Bronchial smooth muscle cell (primary cell): ENCODE data around the gene DMKN. TPM values are rescaled to one million over a fixed set of nuclear protein-coding genes. Genes with fewer than 3 reads are reported as not detected.

Source experiments
- total RNA-seq: library from RNA; depleted of rRNA; stranded (reverse); fragments of >200 nt; gene quantifications from 2 replicates; pipeline ENCODE4 v1.2.1, GENCODE V29; 2014

DMKN gene, protein sequence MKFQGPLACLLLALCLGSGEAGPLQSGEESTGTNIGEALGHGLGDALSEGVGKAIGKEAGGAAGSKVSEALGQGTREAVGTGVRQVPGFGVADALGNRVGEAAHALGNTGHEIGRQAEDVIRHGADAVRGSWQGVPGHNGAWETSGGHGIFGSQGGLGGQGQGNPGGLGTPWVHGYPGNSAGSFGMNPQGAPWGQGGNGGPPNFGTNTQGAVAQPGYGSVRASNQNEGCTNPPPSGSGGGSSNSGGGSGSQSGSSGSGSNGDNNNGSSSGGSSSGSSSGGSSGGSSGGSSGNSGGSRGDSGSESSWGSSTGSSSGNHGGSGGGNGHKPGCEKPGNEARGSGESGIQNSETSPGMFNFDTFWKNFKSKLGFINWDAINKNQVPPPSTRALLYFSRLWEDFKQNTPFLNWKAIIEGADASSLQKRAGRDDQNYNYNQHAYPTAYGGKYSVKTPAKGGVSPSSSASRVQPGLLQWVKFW
- total RNA-seq = 6.6 and 8.4 TPM in 2 replicates

DNA sequence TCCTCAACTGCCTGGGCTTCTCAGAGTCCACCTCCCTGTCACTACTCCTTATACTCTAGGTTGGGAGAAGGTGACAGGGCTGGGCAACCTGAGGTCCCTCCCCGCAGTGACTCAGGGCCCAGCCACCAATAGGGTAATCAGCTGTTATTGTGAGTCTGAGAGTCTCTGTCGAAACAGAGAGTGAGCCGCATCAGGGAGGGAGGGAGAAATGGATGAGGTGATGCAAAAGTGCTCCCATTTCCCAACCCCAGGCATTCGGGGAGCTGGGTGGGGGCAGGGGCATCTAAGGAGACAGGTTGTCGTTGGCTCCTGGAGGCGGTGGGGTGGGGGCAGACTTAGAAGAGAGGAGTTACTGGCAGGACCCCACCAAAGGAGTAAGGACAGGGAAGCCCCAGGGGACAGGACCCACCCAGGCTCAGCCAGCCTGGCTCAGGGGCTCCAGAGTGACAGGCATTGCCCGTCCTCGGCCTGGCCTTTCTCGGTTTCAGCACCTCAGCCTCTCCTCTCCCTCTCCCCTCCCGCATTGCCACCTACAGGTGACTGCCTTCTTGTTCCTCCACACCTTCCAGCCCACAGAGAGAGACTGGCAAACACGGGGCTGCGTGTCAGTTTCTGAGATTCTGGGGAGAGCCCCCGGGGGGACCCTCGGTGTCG is at the start of gene DMKN:
Gene DMKN, minus strand, starts transcription at position 22 of the 654 bp plus-strand sequence. CDS start 174 bp downstream, outside the sequence.

DNA sequence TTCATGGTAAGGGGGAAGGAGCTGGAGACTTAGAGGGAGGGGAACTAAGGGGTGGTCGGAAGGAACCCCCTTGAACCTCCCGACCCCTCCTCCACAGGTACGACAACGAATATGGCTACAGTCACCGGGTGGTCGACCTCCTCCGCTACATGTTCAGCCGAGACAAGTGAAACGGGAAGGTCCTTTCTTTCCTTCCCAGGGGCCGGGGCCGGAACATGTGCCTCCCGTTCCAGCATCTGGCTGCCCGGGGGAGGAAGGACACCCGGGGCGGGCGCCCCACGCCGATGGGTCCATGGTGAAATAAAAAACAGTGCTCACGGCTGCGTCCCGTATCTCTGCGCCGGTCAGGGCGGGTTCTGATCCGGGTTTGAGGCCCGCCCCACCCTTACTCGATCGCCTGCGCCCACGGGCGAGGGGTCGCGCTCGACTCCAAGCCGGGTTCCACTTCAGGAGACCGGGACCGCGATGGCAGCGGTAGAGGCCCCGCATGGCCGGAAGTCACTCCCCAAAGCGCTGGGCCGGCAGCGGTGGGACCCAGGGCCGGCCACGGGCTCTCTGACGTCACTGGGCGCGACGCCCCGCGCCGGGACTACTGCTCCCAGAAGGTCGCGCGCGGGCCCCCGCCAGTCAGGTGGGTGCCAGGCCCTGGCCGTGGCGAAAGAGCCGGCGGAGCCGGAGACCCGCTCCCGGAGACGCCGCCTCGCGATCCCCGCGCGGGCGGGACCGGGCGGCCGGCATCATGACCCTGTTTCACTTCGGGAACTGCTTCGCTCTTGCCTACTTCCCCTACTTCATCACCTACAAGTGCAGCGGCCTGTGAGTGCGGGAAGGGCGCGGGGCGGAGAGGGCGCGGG is 31.8 kb upstream of the DMKN start, which contains the start of gene TMEM147:
Gene TMEM147, plus strand, starts transcription at position 626 of the 854 bp plus-strand sequence. Its CDS starts 114 bp downstream, at position 740.

DNA sequence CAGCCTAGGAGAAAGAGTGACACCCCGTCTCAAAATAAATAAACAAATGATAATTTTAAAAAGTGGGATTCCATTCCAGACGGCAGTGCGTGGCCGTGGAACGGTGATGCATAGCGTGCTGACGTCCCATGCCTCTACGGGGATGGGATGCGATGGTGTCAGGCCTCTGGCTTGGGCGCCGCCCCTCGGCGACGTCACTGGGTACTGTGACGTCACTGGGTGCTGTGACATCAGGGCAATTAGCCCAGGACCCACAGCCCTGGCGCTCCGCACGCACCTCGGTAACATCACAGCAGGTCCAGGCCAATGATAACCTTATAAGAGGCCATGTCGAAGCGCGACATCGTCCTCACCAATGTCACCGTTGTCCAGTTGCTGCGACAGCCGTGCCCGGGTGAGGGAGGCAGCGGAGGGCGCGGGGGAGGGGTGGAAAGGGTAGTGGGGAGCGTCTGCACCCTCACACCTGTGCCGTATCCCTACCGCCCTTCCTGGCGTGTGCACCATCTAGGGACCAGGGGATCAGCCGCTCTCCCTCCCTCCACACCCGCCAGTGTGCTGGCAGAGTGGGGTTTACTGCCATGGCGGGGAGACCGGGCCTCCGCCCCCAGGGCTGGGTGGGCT is 19.9 kb upstream of the DMKN start, which contains the start of gene GAPDHS:
Gene GAPDHS, plus strand, starts transcription at position 256 of the 621 bp plus-strand sequence. Its CDS starts 72 bp downstream, at position 328.

DNA sequence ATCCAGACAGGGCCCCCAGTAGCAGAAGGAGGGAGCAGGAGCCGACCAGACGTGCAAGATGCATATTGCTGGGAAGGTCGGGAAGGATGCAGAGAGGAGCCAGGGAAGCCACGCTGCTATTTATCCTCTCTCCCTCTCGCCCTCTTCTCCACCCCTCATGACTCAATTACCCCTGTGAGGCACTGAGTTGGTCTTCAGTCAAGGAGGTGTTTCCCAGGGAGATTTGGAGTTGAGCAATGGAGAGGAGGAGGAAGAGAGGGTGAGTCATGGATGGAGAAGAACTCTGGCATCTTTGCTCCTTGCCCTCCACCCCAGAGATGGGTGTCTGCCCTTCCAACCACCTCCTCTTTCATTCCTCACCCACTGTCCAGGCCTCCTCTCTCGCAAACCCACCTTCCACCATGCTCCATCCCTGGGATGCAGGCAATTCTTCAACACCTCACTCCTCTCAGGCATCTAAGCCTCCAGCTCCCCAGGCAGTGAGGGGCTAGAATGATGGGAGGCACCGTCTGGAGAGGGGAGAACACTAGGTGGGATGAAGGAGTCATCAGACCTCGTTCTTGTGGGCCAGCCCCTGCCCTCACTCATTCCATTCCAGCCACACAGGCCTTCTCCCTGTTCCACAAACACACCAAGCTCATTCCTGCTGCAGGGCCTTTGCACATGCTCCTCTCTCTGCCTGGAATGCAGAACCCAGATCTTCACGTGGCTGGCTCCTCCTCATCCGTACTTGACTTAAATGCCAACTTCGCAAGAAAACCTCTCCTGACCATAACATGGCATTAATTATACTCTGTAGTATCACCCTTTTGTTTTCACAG is 15.0 kb upstream of the DMKN start, which contains the start of gene SBSN:
Gene SBSN, minus strand, starts transcription at position 94 of the 821 bp plus-strand sequence. Its CDS starts 30 bp downstream, at position 64.

DNA sequence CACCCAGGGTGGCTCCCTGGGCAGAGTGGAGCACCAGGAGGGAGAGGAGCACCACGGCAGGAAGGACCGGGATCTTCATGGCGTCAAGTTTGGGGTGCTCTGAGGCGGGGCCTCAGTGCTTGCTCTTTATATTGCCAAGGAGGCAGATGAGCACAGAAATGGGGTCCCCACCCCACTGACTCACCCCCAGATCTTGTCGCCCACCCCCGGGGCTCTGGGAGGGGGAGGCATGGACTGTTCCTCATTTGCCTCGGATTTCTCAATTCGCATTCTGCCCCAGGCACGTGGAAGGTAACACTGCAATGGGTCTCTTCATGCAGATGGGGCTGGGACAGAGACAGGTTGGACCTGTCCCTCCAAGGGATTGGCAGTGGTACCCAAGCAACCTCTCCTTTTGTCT is 23.1 kb downstream of the DMKN start, which contains the start of gene KRTDAP:
Gene KRTDAP, minus strand, starts transcription at position 101 of the 400 bp plus-strand sequence. Its CDS starts 22 bp downstream, at position 79.

DNA sequence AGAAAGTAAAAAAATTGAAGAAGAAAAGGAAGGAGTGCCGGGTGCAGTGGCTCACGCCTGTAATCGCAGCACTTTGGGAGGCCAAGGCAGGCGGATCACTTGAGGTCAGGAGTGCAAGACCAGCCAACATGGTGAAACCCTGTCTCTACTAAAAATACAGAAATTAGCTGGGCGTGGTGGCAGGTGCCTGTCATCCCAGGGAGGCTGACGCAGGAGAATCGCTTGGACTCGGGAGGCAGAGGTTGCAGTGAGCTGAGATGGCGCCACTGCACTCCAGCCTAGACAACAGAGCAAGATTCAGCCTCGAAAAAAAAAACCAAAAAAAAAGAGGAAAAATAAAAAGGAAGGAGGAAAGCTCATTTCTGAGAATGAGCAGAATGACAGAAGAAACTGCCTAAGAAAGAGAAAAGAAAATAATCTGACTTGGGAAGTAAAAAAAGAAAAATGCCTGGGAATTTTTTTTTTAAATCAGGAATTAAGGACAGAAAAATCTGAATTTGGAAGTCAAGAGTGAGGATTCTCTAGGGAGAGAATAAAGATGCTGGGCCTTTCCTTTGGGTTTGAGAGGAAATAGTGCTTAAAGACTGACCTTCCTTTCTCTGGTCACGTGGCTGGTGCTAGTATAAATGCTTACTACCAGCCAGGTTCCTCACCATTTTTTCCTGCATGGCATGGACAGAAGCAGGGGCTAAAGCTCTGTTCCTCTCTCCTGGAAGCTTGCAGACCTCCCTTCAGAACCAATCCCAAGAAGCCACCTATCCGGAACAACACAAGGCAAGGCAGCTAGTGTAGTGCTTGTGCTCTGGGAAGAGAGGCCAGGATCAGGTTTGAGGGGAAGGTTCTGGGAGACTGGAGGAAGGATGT is 65.6 kb downstream of the DMKN start, which contains the start of gene FFAR2:
Gene FFAR2, plus strand, starts transcription at position 652 of the 864 bp plus-strand sequence. CDS start 1,458 bp downstream, outside the sequence.

Other genes starting within 250 kb of the DMKN start
- gene USF2, start 244.7 kb downstream of the DMKN start, total RNA-seq = 41.8 and 59.8 TPM in 2 replicates
- not detected in 2 replicates for gene HAMP, start 231.1 kb downstream of the DMKN start, total RNA-seq
- not detected in 2 replicates for gene MAG, start 221.5 kb downstream of the DMKN start, total RNA-seq
- 0.16 TPM in 1 of 2 replicates, not detected in the other for gene CD22, start 184.5 kb downstream of the DMKN start, total RNA-seq
- gene FFAR1, start 165.7 kb downstream of the DMKN start, total RNA-seq = not detected in 2 replicates
- not detected in 2 replicates for gene FFAR3, start 155.2 kb downstream of the DMKN start, total RNA-seq
- gene GPR42, start 142.6 kb downstream of the DMKN start, total RNA-seq = not detected in 2 replicates
- not detected in 2 replicates for gene FFAR2, start 65.4 kb downstream of the DMKN start, total RNA-seq
- not detected in 2 replicates for gene KRTDAP, start 23.2 kb downstream of the DMKN start, total RNA-seq
- gene SBSN, start 14.7 kb upstream of the DMKN start, total RNA-seq = 4.7 and 5.2 TPM in 2 replicates
- not detected in 2 replicates for gene GAPDHS, start 19.8 kb upstream of the DMKN start, total RNA-seq
- gene TMEM147, start 32.0 kb upstream of the DMKN start, total RNA-seq = 79.0 and 82.8 TPM in 2 replicates
- not detected in 2 replicates for gene ATP4A, start 50.0 kb upstream of the DMKN start, total RNA-seq
- gene PMIS2, start 72.5 kb upstream of the DMKN start, total RNA-seq = not detected in 2 replicates
- gene HAUS5, start 99.1 kb upstream of the DMKN start, total RNA-seq = 3.7 and 3.8 TPM in 2 replicates
- 19.0 and 29.5 TPM in 2 replicates for gene RBM42, start 115.4 kb upstream of the DMKN start, total RNA-seq
- gene ETV2, start 128.1 kb upstream of the DMKN start, total RNA-seq = 0.17 and 0.63 TPM in 2 replicates
- gene COX6B1, start 134.7 kb upstream of the DMKN start, total RNA-seq = 531 and 566 TPM in 2 replicates
- not detected in 2 replicates for gene UPK1A, start 152.9 kb upstream of the DMKN start, total RNA-seq
- not detected in 2 replicates for gene ZBTB32, start 190.9 kb upstream of the DMKN start, total RNA-seq
- gene KMT2B, start 204.4 kb upstream of the DMKN start, total RNA-seq = 2.7 and 6.8 TPM in 2 replicates
- 0.32 and 0.77 TPM in 2 replicates for gene IGFLR1, start 228.8 kb upstream of the DMKN start, total RNA-seq
- 10.7 and 10.9 TPM in 2 replicates for gene U2AF1L4, start 231.8 kb upstream of the DMKN start, total RNA-seq
- gene PSENEN, start 232.0 kb upstream of the DMKN start, total RNA-seq = 9.1 and 11.3 TPM in 2 replicates
- gene LIN37, start 234.9 kb upstream of the DMKN start, total RNA-seq = 11.2 and 11.8 TPM in 2 replicates
- gene HSPB6, start 243.4 kb upstream of the DMKN start, total RNA-seq = 96.5 and 248 TPM in 2 replicates
- 2.9 and 3.2 TPM in 2 replicates for gene PROSER3, start 244.5 kb upstream of the DMKN start, total RNA-seq